Measurements from ENCODE around the gene KIAA1217.

- no peak for TF ChIP-seq POLR2A (IDR thresholded peaks at IDR 0.05; ENCODE audit: low read depth, low read length)
- TF ChIP-seq TAF1 (IDR thresholded peaks at IDR 0.05; ENCODE audit: low read depth, low read length), result no peak
- no peak for TF ChIP-seq POLR2AphosphoS5 (IDR thresholded peaks at IDR 0.05; ENCODE audit: low read depth, low read length)
- no peak for TF ChIP-seq POU2F2 (IDR thresholded peaks at IDR 0.05; ENCODE audit: low read depth, low read length)
- no peak for TF ChIP-seq SPI1 (IDR thresholded peaks at IDR 0.05; ENCODE audit: low read depth, low read length)
- TF ChIP-seq PAX5 (IDR thresholded peaks at IDR 0.05; ENCODE audit: insufficient read depth, low read length, severe bottlenecking), result no peak
These were observed 188.7 kb downstream of the KIAA1217 start for GRCh38 chr10:24397662-24398061.

All from GM12891 (cell line).